A673 (cell line): ENCODE results near the gene DCHS1. TPM values are rescaled to one million over a fixed set of nuclear protein-coding genes. Genes with fewer than 3 reads are reported as not detected.

Experiments
- BruUV-seq: library from RNA; stranded (reverse); fragments of 400-500 nt; replicated peaks from 2 replicates; lab custom pipeline; 2021; lab: Mats Ljungman, UMichigan
- CTCF ChIA-PET: fragments of 300-600 bp; sonication (Branson Sonifier 250); formaldehyde crosslinking; loops from one replicate; lab custom pipeline; 2022; ENCODE audit warnings: antibody characterized with exemption; lab: Charles Lee
- POLR2A ChIA-PET: fragments of 300-600 bp; sonication (Branson Sonifier 250); formaldehyde crosslinking; loops from one replicate; lab custom pipeline; 2022; ENCODE audit warnings: antibody characterized with exemption; ENCODE audit not compliant: low non-redundant PET; lab: Charles Lee
- DNase-seq: peaks from one replicate; pipeline ENCODE4 v3.0.0-alpha.2; 2015; ENCODE audit warnings: low spot score
- H3K27ac ChIP-seq: fragments of 200-600 bp; sonication (generic); 2 replicates; pipeline ENCODE4 v1.5.1; 2016; ENCODE audit warnings: mixed run types, low read depth, mild to moderate bottlenecking, mixed read lengths, antibody characterized with exemption, low read length; ENCODE audit not compliant: poor library complexity, severe bottlenecking
- H3K27me3 ChIP-seq: fragments of 200-600 bp; sonication (generic); replicated peaks from 2 replicates; pipeline ENCODE4 v1.6.1; 2017; ENCODE audit warnings: mixed run types, low read depth, mild to moderate bottlenecking, mixed read lengths, antibody characterized with exemption, low read length; ENCODE audit not compliant: insufficient read depth, poor library complexity
- H3K36me3 ChIP-seq: fragments of 200-600 bp; sonication (generic); 2 replicates; pipeline ENCODE4 v1.6.1; 2016; ENCODE audit warnings: mixed run types, mild to moderate bottlenecking, mixed read lengths, antibody characterized with exemption, low read length; ENCODE audit not compliant: insufficient read depth, poor library complexity, severe bottlenecking
- H3K4me1 ChIP-seq: fragments of 200-600 bp; sonication (generic); 2 replicates; pipeline ENCODE4 v1.6.1; 2017; ENCODE audit warnings: mixed run types, mild to moderate bottlenecking, mixed read lengths, antibody characterized with exemption, low read length; ENCODE audit not compliant: insufficient read depth, poor library complexity, severe bottlenecking
- H3K4me3 ChIP-seq: fragments of 200-600 bp; sonication (generic); 2 replicates; pipeline ENCODE4 v1.5.1; 2016; ENCODE audit warnings: low read depth, mixed run types, mild to moderate bottlenecking, mixed read lengths, low read length; ENCODE audit not compliant: poor library complexity, severe bottlenecking
- H3K9me3 ChIP-seq: fragments of 200-600 bp; sonication (generic); 2 replicates; pipeline ENCODE4 v1.6.1; 2016; ENCODE audit warnings: mixed run types, low read depth, mild to moderate bottlenecking, mixed read lengths, antibody characterized with exemption, low read length; ENCODE audit not compliant: poor library complexity, severe bottlenecking
- CTCF ChIP-seq: fragments of 300-800, 200-600 bp; sonication (generic); conservative IDR thresholded peaks from 2 replicates; pipeline ENCODE4 v1.5.1; 2017; ENCODE audit warnings: low read depth, mild to moderate bottlenecking, antibody characterized with exemption, low read length, moderate library complexity, mixed read lengths
- EZH2 ChIP-seq: fragments of 200-600 bp; sonication (generic); IDR thresholded peaks from 2 replicates; pipeline ENCODE4 v1.6.1; 2017; ENCODE audit warnings: borderline replicate concordance, low read depth, mild to moderate bottlenecking, mixed read lengths, antibody characterized with exemption, low read length; ENCODE audit not compliant: poor library complexity, severe bottlenecking
- intact Hi-C: fragments of 100-400 bp; cut with micrococcal nuclease; formaldehyde crosslinking; loops from one replicate; pipeline ENCODE4 v1.10.0; 2022; ENCODE audit not compliant: unreplicated experiment
- total RNA-seq: library from RNA; stranded (reverse); gene quantifications from 2 replicates; pipeline ENCODE4 v1.2.3, GENCODE V29; 2021

The DCHS1 gene
- total RNA-seq, 1 experiment from 2014 or later, result 17.6 TPM

GRCh38 chr11:6657346-6657745 lies 1.7 kb upstream of the DCHS1 start:
- Histone ChIP-seq H3K4me3 (no peak overlapping the region), H3K9me3 (no peaks in the 10 kb centered on the region), H3K4me1 (no peaks in the 10 kb centered on the region), H3K27ac (no peak overlapping the region), H3K36me3 (no peaks in the 10 kb centered on the region), H3K27me3 (no peaks in the 10 kb centered on the region)
- BruUV-seq, result no TSS peak
- DNase-seq, result no peak
- TF ChIP-seq CTCF (no peak), EZH2 (no peak)
- ChIA-PET POLR2A (no interaction called here), CTCF (no interaction called here)
- intact Hi-C loops, result no loop called here

- BruUV-seq, result no TSS peak
- Histone ChIP-seq H3K27me3 (no peaks in the 10 kb centered on the region), H3K4me3 (no peak overlapping the region), H3K4me1 (no peaks in the 10 kb centered on the region), H3K27ac (no peak overlapping the region), H3K9me3 (no peaks in the 10 kb centered on the region), H3K36me3 (no peaks in the 10 kb centered on the region)
- TF ChIP-seq CTCF (no peak), EZH2 (no peak)
- POLR2A ChIA-PET, result no interaction called here
- CTCF ChIA-PET, result no interaction called here
- intact Hi-C loops, result no loop called here
- DNase-seq, result no peak
Observed at GRCh38 chr11:6656936-6657335, 1.3 kb upstream of the DCHS1 start.

GRCh38 chr11:6656584-6656915 lies 941 bp upstream of the DCHS1 start:
- Histone ChIP-seq H3K4me1 (no peaks in the 10 kb centered on the region), H3K27me3 (no peaks in the 10 kb centered on the region), H3K4me3 (peak overlapping the region; percentile 51), H3K27ac (no peak overlapping the region), H3K9me3 (no peaks in the 10 kb centered on the region), H3K36me3 (no peaks in the 10 kb centered on the region)
- no peak for TF ChIP-seq EZH2
- TF ChIP-seq CTCF, result no peak
- BruUV-seq, result TSS peak; percentile 80
- no peak for DNase-seq
- intact Hi-C loops, result no loop called here
- ChIA-PET POLR2A (no interaction called here), CTCF (no interaction called here)
